Common myeloid progenitor, CD34-positive (primary cell): ENCODE data around the gene SEC14L2.

Experiments used
- CTCF ChIA-PET: fragments of 350-600 bp; sonication (Branson Sonifier 250); formaldehyde crosslinking; loops from one replicate; lab custom pipeline; 2021; ENCODE audit warnings: antibody characterized with exemption; lab: Charles Lee
- POLR2A ChIA-PET: fragments of 350-600 bp; sonication (Branson Sonifier 250); formaldehyde crosslinking; loops from one replicate; lab custom pipeline; 2021; ENCODE audit warnings: antibody characterized with exemption; lab: Charles Lee
- DNase-seq, 3 donors: peaks; one replicate each; pipeline versions ENCODE4 v3.0.0 to v3.0.0-alpha.2; 2013
- H3K27ac ChIP-seq, 2 experiments: 1 replicate in 1 of 2; 2 replicates in 1 of 2; pipeline ENCODE4 v1.7.0; 2013; ENCODE audit warnings: inconsistent platforms in 2 of 2, low read length in 2 of 2, mild to moderate bottlenecking in 2 of 2, low read depth in 1 of 2, moderate library complexity in 1 of 2; ENCODE audit not compliant: severe bottlenecking in 2 of 2, insufficient read depth in 1 of 2, poor library complexity in 1 of 2
- H3K27me3 ChIP-seq, 5 experiments: replicated peaks in 2 of 5; 1 replicate in 3 of 5; 2 replicates in 2 of 5; pipeline versions ENCODE4 v1.6.1 to v1.7.0; 2013; ENCODE audit warnings: low read length in 4 of 5, mild to moderate bottlenecking in 2 of 5, moderate library complexity in 2 of 5, inconsistent platforms in 1 of 5; ENCODE audit not compliant: insufficient read depth in 5 of 5, control insufficient read depth in 4 of 5
- H3K36me3 ChIP-seq, 4 experiments: 1 replicate in 2 of 4; 2 replicates in 2 of 4; pipeline versions ENCODE4 v1.6.1 to v1.7.0; 2013; ENCODE audit warnings: low read length in 3 of 4, control low read depth in 1 of 4, mild to moderate bottlenecking in 1 of 4; ENCODE audit not compliant: control insufficient read depth in 4 of 4, insufficient read depth in 4 of 4
- H3K4me1 ChIP-seq, 4 experiments: 1 replicate in 3 of 4; 2 replicates in 1 of 4; pipeline versions ENCODE4 v1.6.1 to v1.7.1; 2013; ENCODE audit warnings: low read length in 3 of 4, mild to moderate bottlenecking in 3 of 4, control low read depth in 1 of 4, inconsistent platforms in 1 of 4, moderate library complexity in 1 of 4; ENCODE audit not compliant: control insufficient read depth in 4 of 4, insufficient read depth in 4 of 4; ENCODE audit errors: control extremely low read depth in 1 of 4
- H3K4me3 ChIP-seq, 7 experiments: 1 replicate in 4 of 7; 2 replicates in 3 of 7; pipeline versions ENCODE4 v1.5.1 to v1.7.0; 2013; ENCODE audit warnings: mild to moderate bottlenecking in 7 of 7, low read length in 6 of 7, moderate library complexity in 6 of 7, inconsistent platforms in 2 of 7, low read depth in 2 of 7, control low read depth in 1 of 7; ENCODE audit not compliant: insufficient read depth in 4 of 7, control insufficient read depth in 1 of 7; ENCODE audit errors: extremely low read depth in 1 of 7
- H3K9me3 ChIP-seq, 5 experiments: 1 replicate in 4 of 5; 2 replicates in 1 of 5; pipeline versions ENCODE4 v1.6.1 to v1.7.1; 2013; ENCODE audit warnings: low read length in 4 of 5, mild to moderate bottlenecking in 2 of 5, inconsistent platforms in 1 of 5, low read depth in 1 of 5, moderate library complexity in 1 of 5; ENCODE audit not compliant: control insufficient read depth in 4 of 5, insufficient read depth in 2 of 5; ENCODE audit errors: control extremely low read depth in 1 of 5
- WGBS: methylation state at CpG from one replicate; pipeline ENCODE4 v1.1.5; 2013; ENCODE audit not compliant: insufficient coverage; 5-methylcytosine and 5-hydroxymethylcytosine counted together

The SEC14L2 gene

DNA sequence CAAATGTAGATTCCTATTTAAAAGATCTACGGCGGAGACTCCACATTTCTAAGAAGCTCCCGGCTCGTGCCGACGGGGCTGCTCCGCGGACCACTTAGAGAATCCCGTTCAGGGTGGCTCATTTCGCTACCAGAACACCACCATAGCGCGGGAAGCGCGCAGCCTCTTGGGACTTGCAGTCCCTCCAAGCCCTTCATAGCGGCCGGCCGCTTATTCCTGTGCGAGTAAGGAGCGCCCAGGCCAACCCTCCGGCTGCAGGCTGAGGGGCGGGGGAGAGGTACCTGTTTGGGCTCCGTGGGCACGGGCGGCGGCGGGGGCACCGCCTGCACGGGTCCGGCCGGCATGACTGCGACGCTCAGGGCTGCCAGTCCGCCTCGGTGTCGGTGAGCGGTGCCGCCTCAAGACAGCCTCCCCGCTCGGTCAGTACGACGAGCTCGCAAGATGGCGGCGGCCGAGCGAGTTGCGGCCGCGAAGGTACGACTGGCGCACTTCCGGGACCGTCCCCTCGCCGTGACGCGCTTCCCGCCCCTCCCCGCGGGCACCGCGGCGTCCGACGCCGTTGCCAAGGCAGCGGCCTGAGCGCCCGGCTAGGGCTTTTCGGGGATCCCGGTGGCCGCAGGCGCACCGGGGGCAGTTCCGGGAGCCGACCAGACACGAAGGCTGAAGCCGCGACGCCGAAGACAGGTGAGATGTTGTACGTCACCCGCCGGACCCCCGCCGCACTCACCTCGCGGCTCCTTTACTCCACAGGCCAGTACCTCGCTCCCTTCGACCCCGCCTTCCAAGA lies 40.2 kb upstream of the SEC14L2 start, which contains the start of the genes CCDC157 and SF3A1:
Gene CCDC157, plus strand, starts transcription at position 559 of the 787 bp plus-strand sequence. CDS start 8,994 bp downstream, outside the sequence.
Gene SF3A1, minus strand, starts transcription at position 446 of the 787 bp plus-strand sequence. Its CDS starts 102 bp downstream, at position 344.
- ChIA-PET CTCF (interaction anchor here (1.0 to 2.5 kb wide), 5 partner anchors 13 to 102 kb away, joined by 3 to 13 read pairs (median 3); partner anchors contain the start of gene CASTOR1), POLR2A (interaction anchor here (0.6 to 2.5 kb wide), 5 partner anchors 12 to 90 kb away, joined by 3 to 8 read pairs (median 4); partner anchors contain the start of gene OSM)
- DNase-seq, result peak; percentile 90 to 96 (median 95)
- WGBS, result under 1% methylated on average over 77 of the region's 91 CpGs
- Histone ChIP-seq H3K36me3 (peaks cover 4 to 24% (median 18%) of the 10 kb centered on the region in 4 experiments), H3K27me3 (no peaks in the 10 kb centered on the region), H3K9me3 (no peaks in the 10 kb centered on the region), H3K4me1 (peaks cover 0 to 26% (median 23%) of the 10 kb centered on the region in 4 experiments), H3K4me3 (peak within 1 kb of the TSS; percentile 66 to 99 (median 94)), H3K27ac (peak within 1 kb of the TSS; percentile 92 to 98)

DNA sequence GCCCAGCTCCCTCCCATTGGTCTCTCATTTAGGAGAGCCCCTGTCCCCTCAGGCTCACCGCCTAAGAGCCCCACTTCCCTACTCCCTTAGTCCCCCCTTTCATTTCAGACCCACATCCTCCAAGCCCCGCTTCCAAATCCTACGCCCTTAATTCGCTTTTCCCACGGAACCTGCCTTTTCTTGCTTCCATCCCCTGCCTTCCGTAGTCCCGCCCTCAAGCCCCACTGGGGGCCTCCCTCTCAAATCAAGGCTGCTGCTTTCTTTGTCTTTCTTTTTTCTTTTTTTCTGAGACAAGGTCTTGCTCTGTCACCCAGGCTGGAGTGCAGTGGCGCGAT lies 39.6 kb upstream of the SEC14L2 start:
- peak overlapping the region; percentile 66 to 99 (median 94) for H3K4me3 ChIP-seq
- peaks cover 0 to 26% (median 23%) of the 10 kb centered on the region in 4 experiments for H3K4me1 ChIP-seq
- ChIA-PET CTCF (interaction anchor here (1.2 to 2.5 kb wide), 6 partner anchors 12 to 102 kb away, joined by 3 to 13 read pairs (median 4); partner anchors contain the start of gene CASTOR1), POLR2A (interaction anchor here (0.6 to 2.5 kb wide), 5 partner anchors 11 to 549 kb away, joined by 3 to 8 read pairs (median 5); partner anchors contain the start of gene OSM)
- WGBS, result 3% methylated on average over 9 of the region's 9 CpGs
- H3K9me3 ChIP-seq, result no peaks in the 10 kb centered on the region
- peak overlapping the region; percentile 92 to 98 for H3K27ac ChIP-seq
- H3K36me3 ChIP-seq, result peaks cover 4 to 19% (median 13%) of the 10 kb centered on the region in 4 experiments
- H3K27me3 ChIP-seq, result no peaks in the 10 kb centered on the region
- DNase-seq, result peak; percentile 71 to 81 (median 73)

DNA sequence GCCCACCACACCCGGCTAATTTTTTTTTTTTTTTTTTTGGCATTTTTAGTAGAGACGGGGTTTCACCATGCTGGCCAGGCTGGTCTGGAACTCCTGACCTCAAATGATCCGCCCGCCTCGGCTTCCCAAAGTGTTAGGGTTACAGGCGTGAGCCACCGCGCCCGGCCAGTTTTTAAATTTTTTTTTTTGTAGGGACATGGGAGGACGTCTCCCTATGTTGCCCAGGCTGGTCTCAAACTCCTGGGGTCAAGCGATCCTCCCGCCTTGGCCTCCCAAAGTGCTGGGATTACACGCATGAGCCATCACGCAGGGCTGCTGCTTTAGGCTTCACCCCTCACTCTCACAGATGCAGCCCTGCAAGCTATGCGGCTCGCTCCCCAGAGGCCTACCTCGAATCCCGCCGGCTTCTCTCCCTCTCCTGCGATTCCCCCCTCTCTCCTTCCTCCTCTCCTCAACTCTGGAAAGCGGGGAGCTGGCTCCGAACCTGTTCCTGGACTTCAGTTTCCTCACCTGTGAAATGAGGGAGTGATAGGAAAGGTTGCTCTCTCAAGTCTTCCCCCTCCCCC lies 39.1 kb upstream of the SEC14L2 start:
- H3K36me3 ChIP-seq, result peaks cover 3 to 13% (median 8%) of the 10 kb centered on the region in 4 experiments
- peak overlapping the region in 4 of 7 experiments; percentile 91 to 96 (median 95) for H3K4me3 ChIP-seq
- POLR2A ChIA-PET, result interaction anchor here (0.6 to 2.5 kb wide), 3 partner anchors 30 to 549 kb away, joined by 3 to 8 read pairs (median 5); no protein-coding TSS in a partner anchor
- no peak overlapping the region for H3K27ac ChIP-seq
- peaks cover 0 to 26% (median 23%) of the 10 kb centered on the region in 4 experiments for H3K4me1 ChIP-seq
- 90% methylated on average over 14 of the region's 22 CpGs for WGBS
- H3K9me3 ChIP-seq, result no peaks in the 10 kb centered on the region
- CTCF ChIA-PET, result interaction anchor here (0.7 to 1.7 kb wide), 8 partner anchors 8 to 102 kb away, joined by 3 to 13 read pairs (median 3); partner anchors contain the start of genes CASTOR1 and RNF215
- H3K27me3 ChIP-seq, result no peaks in the 10 kb centered on the region
- DNase-seq, result no peak

DNA sequence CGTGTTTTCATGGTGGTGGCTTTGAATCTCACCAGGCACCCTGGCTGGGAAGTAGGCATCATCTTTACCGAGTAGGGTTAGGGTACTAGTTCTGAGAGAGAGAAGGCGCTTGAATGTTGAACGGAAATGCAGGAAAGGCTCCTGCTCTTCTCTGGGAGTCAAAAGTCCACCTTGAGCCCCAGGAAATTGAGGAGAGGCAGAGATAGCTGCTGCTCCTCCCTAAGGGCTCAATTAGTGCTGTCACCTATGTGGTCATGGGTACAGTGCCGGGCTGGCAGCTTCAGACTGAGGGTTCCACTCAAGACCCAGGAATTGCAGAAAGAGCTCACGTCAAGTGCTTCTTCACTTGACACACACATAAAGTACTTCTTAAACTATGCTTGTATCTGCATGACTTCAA lies 38.3 kb upstream of the SEC14L2 start:
- peaks cover 0 to 26% (median 23%) of the 10 kb centered on the region in 4 experiments for H3K4me1 ChIP-seq
- no peak overlapping the region for H3K4me3 ChIP-seq
- CTCF ChIA-PET, result interaction anchor here (0.9 to 2.2 kb wide), 7 partner anchors 9 to 103 kb away, joined by 3 to 8 read pairs (median 5); partner anchors contain the start of gene RNF215
- H3K27ac ChIP-seq, result no peak overlapping the region
- POLR2A ChIA-PET, result no interaction called here
- no peaks in the 10 kb centered on the region for H3K27me3 ChIP-seq
- H3K9me3 ChIP-seq, result no peaks in the 10 kb centered on the region
- H3K36me3 ChIP-seq, result peaks cover 0 to 9% (median 3%) of the 10 kb centered on the region in 4 experiments
- no peak for DNase-seq
- 98% methylated on average over 5 of the region's 6 CpGs for WGBS

DNA sequence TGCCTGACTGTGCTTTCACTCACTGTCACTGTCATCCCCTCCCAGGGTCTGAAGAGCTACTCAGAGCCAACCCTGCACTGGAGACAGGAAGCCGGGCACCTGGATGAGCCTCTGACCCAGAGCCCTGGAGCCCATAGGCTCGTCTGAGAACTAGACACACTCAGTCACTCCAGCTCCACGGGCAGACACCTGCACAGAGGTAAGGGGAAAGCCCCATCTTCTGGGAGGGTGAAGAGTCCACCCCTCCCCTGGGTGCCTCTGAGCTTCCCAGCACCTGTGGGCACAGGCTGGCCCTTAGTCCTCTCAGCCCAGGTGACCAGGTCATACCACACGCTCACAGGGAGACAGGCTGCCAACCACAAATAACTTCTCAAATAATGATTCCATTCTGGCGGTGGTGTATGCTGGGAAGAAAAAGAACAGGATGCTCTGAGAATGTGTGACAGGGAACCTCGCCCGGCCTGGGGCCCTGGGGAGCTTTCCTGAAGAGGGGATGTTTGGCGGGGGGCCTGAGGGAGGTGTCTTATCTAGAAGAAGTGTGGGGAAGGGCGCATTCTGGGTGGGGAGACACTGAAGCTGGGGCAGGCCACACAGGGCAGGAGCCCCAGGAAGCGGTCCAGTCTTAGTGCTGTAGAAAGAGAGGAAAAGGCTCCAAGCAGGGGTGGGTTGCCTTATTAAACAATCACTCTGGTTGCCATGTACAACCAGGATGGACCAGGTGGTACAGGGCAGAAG lies 34.7 kb upstream of the SEC14L2 start:
- no peak for DNase-seq
- H3K36me3 ChIP-seq, result no peaks in the 10 kb centered on the region
- ChIA-PET CTCF (no interaction called here), POLR2A (no interaction called here)
- H3K27ac ChIP-seq, result no peak overlapping the region
- peaks cover 0 to 6% (median 4%) of the 10 kb centered on the region in 4 experiments for H3K4me1 ChIP-seq
- WGBS, result 77% methylated on average over 5 of the region's 10 CpGs
- H3K9me3 ChIP-seq, result no peaks in the 10 kb centered on the region
- H3K27me3 ChIP-seq, result no peaks in the 10 kb centered on the region
- H3K4me3 ChIP-seq, result no peak overlapping the region

DNA sequence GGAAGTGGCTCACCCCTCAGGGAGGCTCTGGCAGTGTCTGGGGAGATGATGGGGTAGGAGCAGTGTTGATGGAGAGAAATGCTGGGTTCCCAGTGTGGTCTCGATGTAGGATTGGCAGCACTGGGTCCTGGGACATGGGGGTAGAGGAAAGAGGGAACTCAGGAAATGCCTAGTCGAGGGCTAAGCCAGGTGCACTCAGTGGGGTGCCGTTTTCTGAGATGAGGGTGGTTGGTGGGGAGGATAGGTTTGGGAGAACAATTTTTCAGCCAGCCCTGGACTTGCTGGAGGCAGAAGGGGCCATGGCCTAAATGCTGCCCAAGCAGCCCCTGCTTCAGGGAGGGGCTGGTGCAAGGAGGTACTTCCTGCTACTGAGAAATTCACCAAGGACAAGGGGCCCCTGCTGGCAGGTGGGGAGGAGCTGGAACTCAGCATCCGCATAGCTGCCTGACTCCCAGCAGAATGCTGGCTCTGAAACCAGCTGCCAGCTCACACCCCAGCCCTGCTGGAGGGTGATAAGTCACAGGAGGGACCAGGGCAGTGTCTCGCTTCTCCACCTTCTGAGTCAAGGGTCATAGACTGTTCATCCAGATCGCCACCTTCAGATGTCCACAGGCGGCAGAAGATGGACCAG lies 34.1 kb upstream of the SEC14L2 start:
- H3K4me1 ChIP-seq, result no peaks in the 10 kb centered on the region
- no peak overlapping the region for H3K27ac ChIP-seq
- ChIA-PET CTCF (no interaction called here), POLR2A (no interaction called here)
- 80% methylated on average over 7 of the region's 7 CpGs for WGBS
- no peaks in the 10 kb centered on the region for H3K36me3 ChIP-seq
- H3K4me3 ChIP-seq, result no peak overlapping the region
- H3K9me3 ChIP-seq, result no peaks in the 10 kb centered on the region
- H3K27me3 ChIP-seq, result no peaks in the 10 kb centered on the region
- no peak for DNase-seq
